ENCODE results near the gene TRPM6.

TRPM6 gene

DNA sequence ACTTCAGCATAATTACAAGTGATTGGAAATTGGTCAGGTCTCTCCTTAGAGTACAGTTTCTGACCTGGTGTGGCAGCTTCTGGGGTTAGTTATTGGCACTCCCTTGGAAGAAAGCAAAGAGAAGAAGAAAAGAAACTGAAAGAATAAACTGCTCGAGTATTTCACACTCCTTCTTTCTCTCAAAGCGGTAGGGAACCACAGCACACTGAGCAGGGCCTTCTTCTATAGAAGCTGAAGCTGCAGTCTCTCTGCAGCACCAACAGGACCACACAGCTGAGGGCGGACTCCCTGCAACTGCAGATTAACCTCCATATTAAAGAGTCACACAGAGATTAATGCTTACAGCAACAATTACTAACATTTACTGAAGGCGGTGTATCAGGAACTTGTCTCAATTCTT lies 152.0 kb downstream of the TRPM6 start:
- TF ChIP-seq, protein P1, sequence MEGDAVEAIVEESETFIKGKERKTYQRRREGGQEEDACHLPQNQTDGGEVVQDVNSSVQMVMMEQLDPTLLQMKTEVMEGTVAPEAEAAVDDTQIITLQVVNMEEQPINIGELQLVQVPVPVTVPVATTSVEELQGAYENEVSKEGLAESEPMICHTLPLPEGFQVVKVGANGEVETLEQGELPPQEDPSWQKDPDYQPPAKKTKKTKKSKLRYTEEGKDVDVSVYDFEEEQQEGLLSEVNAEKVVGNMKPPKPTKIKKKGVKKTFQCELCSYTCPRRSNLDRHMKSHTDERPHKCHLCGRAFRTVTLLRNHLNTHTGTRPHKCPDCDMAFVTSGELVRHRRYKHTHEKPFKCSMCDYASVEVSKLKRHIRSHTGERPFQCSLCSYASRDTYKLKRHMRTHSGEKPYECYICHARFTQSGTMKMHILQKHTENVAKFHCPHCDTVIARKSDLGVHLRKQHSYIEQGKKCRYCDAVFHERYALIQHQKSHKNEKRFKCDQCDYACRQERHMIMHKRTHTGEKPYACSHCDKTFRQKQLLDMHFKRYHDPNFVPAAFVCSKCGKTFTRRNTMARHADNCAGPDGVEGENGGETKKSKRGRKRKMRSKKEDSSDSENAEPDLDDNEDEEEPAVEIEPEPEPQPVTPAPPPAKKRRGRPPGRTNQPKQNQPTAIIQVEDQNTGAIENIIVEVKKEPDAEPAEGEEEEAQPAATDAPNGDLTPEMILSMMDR (IDR thresholded peaks at IDR 0.05) = no peak
- TF ChIP-seq ZFX (IDR thresholded peaks at IDR 0.05; ENCODE audit: borderline replicate concordance) = no peak
- no peak overlapping the region for H3K27ac ChIP-seq

DNA sequence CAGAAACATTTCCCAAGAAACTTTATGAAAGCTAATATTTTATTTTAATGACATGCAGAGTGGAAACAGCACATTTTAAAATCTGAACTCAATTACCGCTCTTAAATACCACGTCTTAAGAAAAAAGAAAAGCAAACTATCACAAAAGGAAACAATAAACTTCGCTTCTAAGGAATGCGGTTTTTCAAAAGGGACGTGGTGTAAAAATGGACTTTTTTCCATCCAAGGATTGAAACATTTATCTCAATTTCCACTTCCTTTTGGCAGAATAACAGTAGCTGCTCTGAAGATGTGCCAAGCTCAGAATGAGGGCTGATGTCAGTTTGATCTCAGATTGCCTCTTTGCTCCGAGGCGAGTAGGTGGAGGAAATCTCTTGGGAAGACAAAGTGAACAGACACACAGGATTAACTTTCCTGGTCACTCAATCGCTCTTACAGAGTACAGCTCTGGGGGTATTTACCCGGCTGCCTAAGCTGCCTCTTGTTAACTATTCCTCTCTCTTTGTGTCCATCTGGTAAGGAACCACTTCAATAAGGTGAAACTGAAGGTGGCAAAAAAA lies 158.5 kb downstream of the TRPM6 start:
- TF ChIP-seq, protein P1 (IDR thresholded peaks at IDR 0.05) = no peak
- TF ChIP-seq ZFX (IDR thresholded peaks at IDR 0.05; ENCODE audit: borderline replicate concordance) = no peak
- no peak overlapping the region for H3K27ac ChIP-seq

DNA sequence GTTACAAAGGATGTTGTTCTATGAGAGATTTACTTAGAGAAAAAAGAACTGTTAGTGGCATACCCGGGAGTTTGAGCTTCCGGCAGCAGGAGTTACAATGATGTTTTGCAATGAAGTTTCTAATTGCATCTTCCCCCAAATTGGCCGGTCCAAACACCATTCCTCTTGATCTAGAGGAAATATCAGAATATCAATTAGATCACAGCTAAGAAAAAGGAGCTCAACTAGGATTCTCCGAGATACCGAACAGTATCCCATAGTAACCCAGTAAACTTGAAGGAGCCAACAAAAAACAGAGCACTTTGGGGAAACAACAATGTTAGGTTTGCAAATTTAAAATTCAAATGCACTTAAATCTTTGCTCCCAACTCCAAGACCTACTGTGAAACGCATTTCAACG lies 159.5 kb downstream of the TRPM6 start:
- no peak overlapping the region for H3K27ac ChIP-seq
- TF ChIP-seq ZFX (IDR thresholded peaks at IDR 0.05; ENCODE audit: borderline replicate concordance) = no peak
- TF ChIP-seq, protein P1 (IDR thresholded peaks at IDR 0.05) = no peak

DNA sequence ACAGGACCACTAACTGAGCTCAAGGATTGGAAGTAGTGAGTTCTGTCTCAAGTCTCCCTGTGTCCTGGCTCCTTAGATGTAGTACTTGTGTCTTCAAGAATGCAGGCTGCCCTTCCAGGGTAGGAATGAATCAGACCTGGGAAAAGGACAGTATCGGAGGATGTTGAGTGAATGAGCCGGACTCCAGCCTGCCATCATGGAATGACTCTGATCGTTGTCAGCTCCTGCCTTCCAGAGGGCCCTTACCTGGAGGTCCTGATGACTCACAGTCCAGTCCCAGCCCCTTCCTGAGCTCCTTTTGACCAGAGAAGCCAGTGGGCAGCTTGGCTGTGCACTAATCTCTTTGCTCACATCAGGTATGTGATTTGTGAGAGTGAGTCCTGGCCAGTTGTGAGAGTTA lies 161.1 kb downstream of the TRPM6 start:
- no peak for TF ChIP-seq ZFX (IDR thresholded peaks at IDR 0.05; ENCODE audit: borderline replicate concordance)
- TF ChIP-seq, protein P1 (IDR thresholded peaks at IDR 0.05) = no peak
- H3K27ac ChIP-seq = no peak overlapping the region

DNA sequence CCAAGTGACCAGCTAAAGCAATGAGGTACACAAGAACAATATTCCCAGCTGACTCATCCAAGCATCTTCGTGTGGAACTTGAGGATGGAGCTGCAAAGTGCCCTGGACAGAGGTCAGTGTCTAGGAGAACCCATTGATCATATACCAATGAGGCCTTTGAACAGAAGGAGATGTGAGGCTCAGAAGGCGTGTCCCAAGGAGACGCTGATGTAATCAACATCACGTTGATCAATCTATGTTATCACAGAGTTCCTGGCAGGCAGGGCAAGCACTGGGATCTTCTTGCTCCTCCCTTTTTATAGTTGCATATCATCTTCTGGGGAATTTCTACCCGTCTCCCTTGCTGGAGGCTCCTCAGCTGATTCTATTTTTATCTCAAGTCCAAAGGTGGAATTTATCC lies 163.4 kb downstream of the TRPM6 start:
- TF ChIP-seq ZFX (IDR thresholded peaks at IDR 0.05; ENCODE audit: borderline replicate concordance) = no peak
- TF ChIP-seq, protein P1 (IDR thresholded peaks at IDR 0.05) = no peak
- no peak overlapping the region for H3K27ac ChIP-seq

DNA sequence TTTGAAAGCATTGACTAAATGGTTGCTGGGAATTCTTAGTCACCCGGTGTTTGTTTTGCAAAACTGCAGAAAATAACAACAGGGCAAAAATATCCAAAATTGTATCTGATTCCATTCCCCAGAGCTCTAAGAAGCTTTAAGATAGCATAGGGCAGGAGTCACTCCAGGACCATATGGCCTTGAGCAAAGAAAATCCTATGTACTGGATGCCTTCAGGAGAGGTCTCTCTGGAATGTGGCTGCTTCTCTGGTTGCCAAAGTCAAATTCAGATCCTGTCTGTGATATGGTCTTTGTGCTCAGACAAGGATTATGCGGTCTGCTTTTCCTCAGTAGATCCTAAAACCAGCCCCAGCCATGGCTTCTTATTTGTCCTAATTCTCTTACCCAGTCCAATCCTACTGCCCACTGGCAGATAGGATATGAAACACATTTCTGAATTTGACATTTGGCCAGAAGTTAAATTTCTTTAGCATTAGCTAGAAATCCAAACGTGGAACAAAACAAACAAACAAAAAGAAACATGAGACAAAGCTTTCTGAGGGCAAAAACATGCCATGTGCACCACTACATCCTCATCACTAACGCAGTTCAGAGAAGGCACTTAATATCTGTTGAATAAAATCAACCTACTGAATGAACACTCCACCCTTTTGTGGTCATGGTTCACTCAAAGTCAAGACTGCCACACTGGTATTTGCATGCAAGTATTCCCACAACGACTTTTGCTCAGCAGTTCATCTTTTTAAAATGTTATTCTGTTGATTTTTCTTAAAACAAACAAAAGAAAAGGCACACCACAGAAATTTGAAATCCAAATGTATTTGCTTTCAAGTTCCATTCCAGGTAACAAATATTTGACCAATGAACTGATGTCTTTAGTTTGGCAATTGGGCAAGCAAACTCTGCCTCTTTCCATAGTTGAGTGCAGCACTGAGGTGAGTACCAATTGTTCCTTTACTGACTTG lies 165.7 kb downstream of the TRPM6 start:
- TF ChIP-seq, protein P1 (IDR thresholded peaks at IDR 0.05) = no peak
- TF ChIP-seq ZFX (IDR thresholded peaks at IDR 0.05; ENCODE audit: borderline replicate concordance) = no peak
- no peak overlapping the region for H3K27ac ChIP-seq

DNA sequence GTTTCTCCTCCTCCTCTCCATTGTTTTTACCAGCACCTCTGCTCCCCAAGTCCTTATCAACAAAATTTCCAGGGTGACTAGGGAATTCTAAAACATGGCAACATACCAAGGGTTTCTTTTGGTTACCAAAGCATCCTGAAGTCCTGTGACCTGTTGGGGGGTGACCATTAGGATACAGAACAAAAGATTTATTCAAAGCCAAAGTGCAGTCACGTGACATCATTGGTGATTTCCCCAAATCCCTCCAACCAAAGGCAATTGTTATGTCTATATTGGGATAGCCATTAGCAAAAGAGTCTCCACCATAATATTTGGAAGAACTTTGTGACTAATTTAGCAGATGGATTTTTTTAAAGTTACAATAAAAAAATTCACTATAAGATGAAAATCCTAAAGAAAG lies 168.4 kb downstream of the TRPM6 start:
- TF ChIP-seq ZFX (IDR thresholded peaks at IDR 0.05; ENCODE audit: borderline replicate concordance) = no peak
- TF ChIP-seq, protein P1 (IDR thresholded peaks at IDR 0.05) = no peak
- H3K27ac ChIP-seq = no peak overlapping the region

All from 22Rv1 (cell line).